H9 (cell line): ENCODE results near the gene POLE3. TPM values are rescaled to one million over a fixed set of nuclear protein-coding genes. Genes with fewer than 3 reads are reported as not detected.

Experiments
- DNase-seq: peaks from one replicate; pipeline ENCODE4 v3.0.0-alpha.2; 2017
- H2AFZ ChIP-seq: one replicate; pipeline ENCODE4 v1.6.1; 2013; ENCODE audit warnings: mild to moderate bottlenecking, low read length, control low read depth, moderate library complexity
- H2AK5ac ChIP-seq: 2 replicates; pipeline ENCODE4 v1.6.1; 2013; ENCODE audit warnings: low read length, control low read depth, mixed read lengths; ENCODE audit not compliant: insufficient read length
- H2BK120ac ChIP-seq: one replicate; pipeline ENCODE4 v1.6.1; 2013; ENCODE audit warnings: low read depth, mild to moderate bottlenecking, low read length, control low read depth, inconsistent platforms; ENCODE audit not compliant: poor library complexity, severe bottlenecking
- H2BK12ac ChIP-seq: 2 replicates; pipeline ENCODE4 v1.6.1; 2013; ENCODE audit warnings: low read length, control low read depth, mixed read lengths, low read depth; ENCODE audit not compliant: insufficient read length
- H2BK15ac ChIP-seq: 2 replicates; pipeline ENCODE4 v1.6.1; 2013; ENCODE audit warnings: low read depth, low read length, control low read depth
- H2BK20ac ChIP-seq: one replicate; pipeline ENCODE4 v1.6.1; 2013; ENCODE audit warnings: low read depth, mild to moderate bottlenecking, low read length, control low read depth, inconsistent platforms; ENCODE audit not compliant: poor library complexity, severe bottlenecking
- H2BK5ac ChIP-seq: 2 replicates; pipeline ENCODE4 v1.6.1; 2013; ENCODE audit warnings: low read length, control low read depth, mixed read lengths; ENCODE audit not compliant: insufficient read length
- H3K14ac ChIP-seq: 2 replicates; pipeline ENCODE4 v1.6.1; 2013; ENCODE audit warnings: low read length, control low read depth; ENCODE audit not compliant: insufficient read depth
- H3K18ac ChIP-seq: 2 replicates; pipeline ENCODE4 v1.6.1; 2013; ENCODE audit warnings: low read depth, mild to moderate bottlenecking, mixed read lengths, low read length, control low read depth; ENCODE audit not compliant: insufficient read length
- H3K23ac ChIP-seq: 2 replicates; pipeline ENCODE4 v1.6.1; 2013; ENCODE audit warnings: low read length, control low read depth, mixed read lengths, low read depth; ENCODE audit not compliant: insufficient read length
- H3K23me2 ChIP-seq: 2 replicates; pipeline ENCODE4 v1.6.1; 2013; ENCODE audit warnings: low read depth, mild to moderate bottlenecking, mixed read lengths, low read length, control low read depth; ENCODE audit not compliant: insufficient read length, poor library complexity, severe bottlenecking
- H3K27ac ChIP-seq: 2 replicates; pipeline ENCODE4 v1.5.1; 2013; ENCODE audit warnings: low read length, control low read depth, mixed read lengths, low read depth; ENCODE audit not compliant: insufficient read length
- H3K27me3 ChIP-seq: 2 replicates; pipeline ENCODE4 v1.6.1; 2013; ENCODE audit warnings: low read length, control low read depth, inconsistent platforms; ENCODE audit not compliant: insufficient read depth
- H3K4ac ChIP-seq: 2 replicates; pipeline ENCODE4 v1.6.1; 2013; ENCODE audit warnings: low read depth, mild to moderate bottlenecking, control low read depth, inconsistent platforms, low read length, moderate library complexity
- H3K4me1 ChIP-seq: 2 replicates; pipeline ENCODE4 v1.6.1; 2013; ENCODE audit warnings: low read length, control low read depth, inconsistent platforms; ENCODE audit not compliant: insufficient read depth
- H3K4me2 ChIP-seq: 2 replicates; pipeline ENCODE4 v1.6.1; 2013; ENCODE audit warnings: low read length, control low read depth, mixed read lengths; ENCODE audit not compliant: insufficient read length, insufficient read depth
- H3K56ac ChIP-seq: 2 replicates; pipeline ENCODE4 v1.6.1; 2013; ENCODE audit warnings: low read depth, mild to moderate bottlenecking, mixed read lengths, low read length, control low read depth; ENCODE audit not compliant: insufficient read length
- H3K79me1 ChIP-seq: 2 replicates; pipeline ENCODE4 v1.6.1; 2013; ENCODE audit warnings: low read depth, mild to moderate bottlenecking, moderate library complexity, low read length, control low read depth, inconsistent platforms; ENCODE audit not compliant: insufficient read depth, poor library complexity, severe bottlenecking
- H3K79me2 ChIP-seq: 2 replicates; pipeline ENCODE4 v1.6.1; 2013; ENCODE audit warnings: low read length, control low read depth, inconsistent platforms; ENCODE audit not compliant: insufficient read depth
- H3K9ac ChIP-seq: 2 replicates; pipeline ENCODE4 v1.6.1; 2013; ENCODE audit warnings: low read length, control low read depth, mixed read lengths; ENCODE audit not compliant: insufficient read length; ENCODE audit errors: extremely low read depth
- H3K9me3 ChIP-seq: one replicate; pipeline ENCODE4 v1.6.1; 2013; ENCODE audit warnings: low read depth, low read length, inconsistent platforms; ENCODE audit not compliant: control insufficient read depth
- H3T11ph ChIP-seq: one replicate; pipeline ENCODE4 v1.6.1; 2013; ENCODE audit warnings: mild to moderate bottlenecking, low read length, control low read depth, inconsistent platforms
- H4K20me1 ChIP-seq: one replicate; pipeline ENCODE4 v1.6.1; 2013; ENCODE audit not compliant: control insufficient read depth, insufficient read length, insufficient read depth
- H4K5ac ChIP-seq: 2 replicates; pipeline ENCODE4 v1.6.1; 2013; ENCODE audit warnings: low read depth, mild to moderate bottlenecking, mixed read lengths, low read length, control low read depth; ENCODE audit not compliant: insufficient read length
- H4K8ac ChIP-seq: replicated peaks from 2 replicates; pipeline ENCODE4 v1.6.1; 2013; ENCODE audit warnings: low read length, control low read depth, mixed read lengths, low read depth; ENCODE audit not compliant: insufficient read length
- H4K91ac ChIP-seq: 2 replicates; pipeline ENCODE4 v1.6.1; 2013; ENCODE audit warnings: low read depth, mild to moderate bottlenecking, moderate library complexity, mixed read lengths, low read length, control low read depth; ENCODE audit not compliant: insufficient read length
- H3K27ac Mint-ChIP-seq, 3 experiments: 2 replicates in 2 of 3; 3 replicates in 1 of 3; pipeline ENCODE4 v1.8.0; 2020 to 2021; ENCODE audit warnings: mixed read lengths in 3 of 3, mild to moderate bottlenecking in 1 of 3, moderate library complexity in 1 of 3
- H3K27me3 Mint-ChIP-seq: 2 replicates; pipeline ENCODE4 v1.8.0; 2021; ENCODE audit warnings: low read depth, mild to moderate bottlenecking, moderate library complexity, mixed read lengths
- H3K36me3 Mint-ChIP-seq, 3 experiments: 2 replicates in 2 of 3; 3 replicates in 1 of 3; pipeline ENCODE4 v1.8.0; 2020 to 2021; ENCODE audit warnings: low read depth in 3 of 3, mixed read lengths in 3 of 3; ENCODE audit not compliant: insufficient read depth in 1 of 3
- H3K4me1 Mint-ChIP-seq, 2 experiments: 2 replicates each; pipeline ENCODE4 v1.8.0; 2020; ENCODE audit warnings: mixed read lengths in 2 of 2
- H3K4me3 Mint-ChIP-seq, 2 experiments: 2 replicates in 1 of 2; 3 replicates in 1 of 2; pipeline ENCODE4 v1.8.0; 2020 to 2021; ENCODE audit warnings: mild to moderate bottlenecking in 2 of 2, mixed read lengths in 2 of 2, moderate library complexity in 1 of 2
- H3K9me3 Mint-ChIP-seq, 2 experiments: 2 replicates in 1 of 2; 3 replicates in 1 of 2; pipeline ENCODE4 v1.8.0; 2020; ENCODE audit warnings: mild to moderate bottlenecking in 2 of 2, mixed read lengths in 2 of 2, moderate library complexity in 1 of 2
- CTCF ChIP-seq: fragments of 200-600 bp; sonication (generic); conservative IDR thresholded peaks from 3 replicates; pipeline ENCODE4 v1.8.0; 2021; ENCODE audit warnings: antibody characterized with exemption, mild to moderate bottlenecking
- whole genome bisulfite sequencing: extraction: QIAGEN DNeasy Blood & Tissue Kit; methylation state at CpG from one replicate; pipeline ENCODE4 v1.1.7; 2013; ENCODE audit warnings: missing lambda C conversion rate, low lambda C conversion rate, mixed read lengths; ENCODE audit not compliant: insufficient read length; ENCODE audit errors: extremely low coverage; 5-methylcytosine and 5-hydroxymethylcytosine counted together
- total RNA-seq: library from RNA; stranded (reverse); gene quantifications from 2 replicates; pipeline ENCODE4 v1.2.1, GENCODE V29; 2021

The POLE3 gene
- total RNA-seq, 1 experiment from 2014 or later = 82.4 TPM

- Histone ChIP-seq H3K27ac (no peak overlapping the region), H3K18ac (no peak overlapping the region), H4K91ac (no peak overlapping the region), H3T11ph (no peak overlapping the region), H3K27me3 (no peaks in the 10 kb centered on the region), H2BK120ac (no peak overlapping the region), H4K20me1 (no peaks in the 10 kb centered on the region), H3K23me2 (no peaks in the 10 kb centered on the region), H2AK5ac (no peak overlapping the region), H3K9ac (no peak overlapping the region), H3K56ac (no peak overlapping the region), H2BK5ac (no peak overlapping the region), H3K9me3 (no peaks in the 10 kb centered on the region), H4K5ac (no peak overlapping the region), H3K79me1 (no peaks in the 10 kb centered on the region), H2BK15ac (no peak overlapping the region), H4K8ac (no peak overlapping the region), H3K14ac (no peak overlapping the region), H2BK20ac (no peak overlapping the region), H3K4ac (no peak overlapping the region), H3K79me2 (no peaks in the 10 kb centered on the region), H3K4me2 (no peak overlapping the region), H2BK12ac (no peak overlapping the region), H3K4me1 (no peaks in the 10 kb centered on the region), H3K23ac (no peak overlapping the region), H2AFZ (no peak overlapping the region)
- no peak overlapping the region for H3K4me3 Mint-ChIP-seq
- H3K27ac Mint-ChIP-seq = no peak overlapping the region
- WGBS = no CpG with 5 or more reads among the region's 3 CpGs
- TF ChIP-seq CTCF = no peak
- no peaks in the 10 kb centered on the region for H3K27me3 Mint-ChIP-seq
- DNase-seq = no peak
- no peaks in the 10 kb centered on the region for H3K9me3 Mint-ChIP-seq
- H3K36me3 Mint-ChIP-seq = no peaks in the 10 kb centered on the region
- peaks cover 0 to 5% of the 10 kb centered on the region in 2 experiments; a peak in 2 of 4 replicates for H3K4me1 Mint-ChIP-seq
Measured at GRCh38 chr9:113416149-113416721, 5.8 kb upstream of the POLE3 start.
